NCI-H226 (cell line): ENCODE data around the gene SCGB3A1.
A peak's percentile ranks its signal among the peaks of the same experiment; 100 is the strongest.

Source experiments
- DNase-seq: peaks from one replicate; pipeline ENCODE4 v3.0.0-alpha.2; 2015

Gene SCGB3A1

GRCh38 chr5:180591311-180591887, at the start of gene SCGB3A1:
Gene SCGB3A1, minus strand, starts transcription at chr5:180591499. Its CDS starts 37 bp downstream, at chr5:180591462.
- DNase-seq, result no peak

GRCh38 chr5:180640611-180640860, 49.2 kb upstream of the SCGB3A1 start:
- DNase-seq, result no peak

GRCh38 chr5:180639741-180640610, 48.7 kb upstream of the SCGB3A1 start:
- no peak for DNase-seq

- DNase-seq, result no peak
These were observed 48.0 kb upstream of the SCGB3A1 start for GRCh38 chr5:180639287-180639686.

- no peak for DNase-seq
These were observed 46.8 kb upstream of the SCGB3A1 start for GRCh38 chr5:180637962-180638680.

- peak; percentile 88 for DNase-seq
These were observed 45.2 kb upstream of the SCGB3A1 start for GRCh38 chr5:180636403-180637075.

GRCh38 chr5:180636016-180636402, 44.7 kb upstream of the SCGB3A1 start:
- DNase-seq, result no peak

- no peak for DNase-seq
These were observed 42.2 kb upstream of the SCGB3A1 start for GRCh38 chr5:180633283-180634177.

- no peak for DNase-seq
These were observed 41.5 kb upstream of the SCGB3A1 start for GRCh38 chr5:180632768-180633167.

GRCh38 chr5:180631549-180632383, 40.5 kb upstream of the SCGB3A1 start:
- DNase-seq, result no peak

- DNase-seq, result no peak
These were observed 39.1 kb upstream of the SCGB3A1 start for GRCh38 chr5:180630426-180630825.

- no peak for DNase-seq
These were observed 38.6 kb upstream of the SCGB3A1 start for GRCh38 chr5:180629831-180630382.

GRCh38 chr5:180628827-180629750, 37.8 kb upstream of the SCGB3A1 start:
- DNase-seq, result no peak

GRCh38 chr5:180628211-180628610, 36.9 kb upstream of the SCGB3A1 start:
- DNase-seq, result no peak

- DNase-seq, result no peak
These were observed 36.3 kb upstream of the SCGB3A1 start for GRCh38 chr5:180627386-180628120.

GRCh38 chr5:180626661-180627385, 35.5 kb upstream of the SCGB3A1 start:
- DNase-seq, result no peak

GRCh38 chr5:180625791-180626660, 34.7 kb upstream of the SCGB3A1 start:
- DNase-seq, result no peak
